Nephron (organoid): ENCODE data around the gene VRK2.

Experiments used
- H3K27ac Mint-ChIP-seq, 3 experiments: 2 replicates each; pipeline ENCODE4 v1.8.0; 2020; ENCODE audit warnings: mixed read lengths in 3 of 3, mild to moderate bottlenecking in 2 of 3, moderate library complexity in 1 of 3
- H3K27me3 Mint-ChIP-seq: 2 replicates; pipeline ENCODE4 v1.8.0; 2021; ENCODE audit warnings: low read depth, mild to moderate bottlenecking, moderate library complexity, mixed read lengths
- H3K36me3 Mint-ChIP-seq: 2 replicates; pipeline ENCODE4 v1.8.0; 2020; ENCODE audit warnings: low read depth, mixed read lengths
- H3K4me1 Mint-ChIP-seq: 2 replicates; pipeline ENCODE4 v1.8.0; 2020; ENCODE audit warnings: mixed read lengths
- H3K4me3 Mint-ChIP-seq, 3 experiments: 2 replicates each; pipeline ENCODE4 v1.8.0; 2020; ENCODE audit warnings: mild to moderate bottlenecking in 3 of 3, mixed read lengths in 3 of 3, moderate library complexity in 2 of 3
- H3K9me3 Mint-ChIP-seq: 2 replicates; pipeline ENCODE4 v1.8.0; 2020; ENCODE audit warnings: mixed read lengths
- TF ChIP-seq, protein P1 (sequence below), 3 experiments: fragments of 200-600 bp; sonication (generic); IDR thresholded peaks; one replicate each; pipeline ENCODE4 v1.5.0; 2021; ENCODE audit warnings: antibody characterized with exemption in 3 of 3; ENCODE audit not compliant: unreplicated experiment in 3 of 3

VRK2 gene

DNA sequence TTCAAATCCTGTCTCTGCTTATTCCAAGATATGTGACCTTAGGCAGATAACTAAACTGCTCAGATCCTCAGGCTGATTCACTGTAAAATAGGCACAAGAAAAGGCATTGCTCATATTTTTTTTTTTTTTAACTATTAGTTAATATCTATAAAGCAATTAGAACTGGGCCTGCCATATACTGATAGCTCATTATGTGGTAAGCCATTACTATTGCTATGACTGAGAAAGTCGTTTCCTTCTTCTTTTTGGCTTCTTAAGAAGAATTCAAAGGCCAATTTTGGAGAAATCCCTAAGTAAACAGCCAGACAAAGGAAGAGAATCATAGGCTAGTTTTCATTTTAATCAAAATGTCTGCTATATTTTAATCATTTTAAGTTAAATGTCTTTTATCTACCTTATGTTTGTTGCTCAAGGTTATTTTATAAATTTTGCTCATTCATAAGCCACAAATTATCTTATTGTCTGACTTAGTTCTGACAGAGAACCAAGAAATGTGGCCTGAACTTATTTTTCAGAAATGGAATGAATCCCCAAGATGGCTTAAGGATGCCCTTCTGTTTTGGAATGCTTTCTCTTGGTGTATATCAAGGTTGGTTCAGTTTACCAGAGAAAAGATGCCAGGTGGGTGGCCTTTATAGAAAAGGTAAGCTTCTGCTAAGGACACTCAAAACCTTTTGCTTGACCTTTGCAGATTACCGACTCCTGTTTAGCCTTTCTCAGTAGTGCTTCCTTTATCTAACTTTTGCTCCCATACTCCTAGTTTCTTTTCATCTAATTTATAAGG lies 21.3 kb upstream of the VRK2 start:
- Mint-ChIP-seq H3K27me3 (no peaks in the 10 kb centered on the region), H3K4me3 (no peak overlapping the region), H3K36me3 (no peaks in the 10 kb centered on the region), H3K27ac (no peak overlapping the region), H3K4me1 (no peaks in the 10 kb centered on the region), H3K9me3 (no peaks in the 10 kb centered on the region)
- TF ChIP-seq, protein P1, sequence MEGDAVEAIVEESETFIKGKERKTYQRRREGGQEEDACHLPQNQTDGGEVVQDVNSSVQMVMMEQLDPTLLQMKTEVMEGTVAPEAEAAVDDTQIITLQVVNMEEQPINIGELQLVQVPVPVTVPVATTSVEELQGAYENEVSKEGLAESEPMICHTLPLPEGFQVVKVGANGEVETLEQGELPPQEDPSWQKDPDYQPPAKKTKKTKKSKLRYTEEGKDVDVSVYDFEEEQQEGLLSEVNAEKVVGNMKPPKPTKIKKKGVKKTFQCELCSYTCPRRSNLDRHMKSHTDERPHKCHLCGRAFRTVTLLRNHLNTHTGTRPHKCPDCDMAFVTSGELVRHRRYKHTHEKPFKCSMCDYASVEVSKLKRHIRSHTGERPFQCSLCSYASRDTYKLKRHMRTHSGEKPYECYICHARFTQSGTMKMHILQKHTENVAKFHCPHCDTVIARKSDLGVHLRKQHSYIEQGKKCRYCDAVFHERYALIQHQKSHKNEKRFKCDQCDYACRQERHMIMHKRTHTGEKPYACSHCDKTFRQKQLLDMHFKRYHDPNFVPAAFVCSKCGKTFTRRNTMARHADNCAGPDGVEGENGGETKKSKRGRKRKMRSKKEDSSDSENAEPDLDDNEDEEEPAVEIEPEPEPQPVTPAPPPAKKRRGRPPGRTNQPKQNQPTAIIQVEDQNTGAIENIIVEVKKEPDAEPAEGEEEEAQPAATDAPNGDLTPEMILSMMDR (IDR thresholded peaks at IDR 0.05; ENCODE audit: unreplicated experiment in 3 of 3): no peak

DNA sequence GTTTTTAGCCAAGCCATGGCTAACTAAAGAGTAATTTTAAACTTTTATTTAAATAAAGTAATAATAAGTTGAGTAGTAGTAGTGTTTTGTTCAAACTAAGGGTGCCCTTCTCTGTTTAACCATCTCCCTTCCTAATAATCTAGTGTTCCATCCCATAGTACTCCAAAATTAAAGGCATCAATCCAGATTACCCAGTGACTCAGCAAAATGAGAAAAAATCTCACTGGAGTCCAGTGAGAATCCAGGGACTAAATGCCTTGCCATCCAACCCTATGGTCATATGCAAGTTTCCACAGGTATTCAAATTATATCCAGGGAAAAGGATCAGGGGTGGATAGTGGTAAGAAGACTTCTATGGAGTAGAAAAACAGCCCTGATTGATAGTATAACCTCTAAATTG lies 19.6 kb upstream of the VRK2 start:
- Mint-ChIP-seq H3K27ac (no peak overlapping the region), H3K27me3 (no peaks in the 10 kb centered on the region), H3K36me3 (no peaks in the 10 kb centered on the region), H3K4me1 (no peaks in the 10 kb centered on the region), H3K4me3 (no peak overlapping the region), H3K9me3 (no peaks in the 10 kb centered on the region)
- TF ChIP-seq, protein P1 (IDR thresholded peaks at IDR 0.05; ENCODE audit: unreplicated experiment in 3 of 3): no peak

GRCh38 chr2:58030771-58031170 lies 15.8 kb upstream of the VRK2 start:
- Mint-ChIP-seq H3K27ac (no peak overlapping the region), H3K36me3 (no peaks in the 10 kb centered on the region), H3K9me3 (no peaks in the 10 kb centered on the region), H3K27me3 (no peaks in the 10 kb centered on the region), H3K4me3 (no peak overlapping the region), H3K4me1 (no peaks in the 10 kb centered on the region)
- TF ChIP-seq, protein P1 (IDR thresholded peaks at IDR 0.05; ENCODE audit: unreplicated experiment in 3 of 3): no peak

- Mint-ChIP-seq H3K36me3 (no peaks in the 10 kb centered on the region), H3K4me1 (no peaks in the 10 kb centered on the region), H3K4me3 (no peak overlapping the region), H3K27me3 (no peaks in the 10 kb centered on the region), H3K27ac (no peak overlapping the region), H3K9me3 (no peaks in the 10 kb centered on the region)
- TF ChIP-seq, protein P1 (IDR thresholded peaks at IDR 0.05; ENCODE audit: unreplicated experiment in 3 of 3): no peak
These were observed 14.4 kb upstream of the VRK2 start for GRCh38 chr2:58032016-58032763.

GRCh38 chr2:58032764-58033080 lies 13.9 kb upstream of the VRK2 start:
- no peaks in the 10 kb centered on the region for H3K27me3 Mint-ChIP-seq
- no peaks in the 10 kb centered on the region for H3K36me3 Mint-ChIP-seq
- no peaks in the 10 kb centered on the region for H3K9me3 Mint-ChIP-seq

More at GRCh38 chr2:58032764-58033080, 13.9 kb upstream of the VRK2 start:
- TF ChIP-seq, protein P1 (IDR thresholded peaks at IDR 0.05; ENCODE audit: unreplicated experiment in 3 of 3): no peak
- Mint-ChIP-seq H3K4me3 (no peak overlapping the region), H3K27ac (no peak overlapping the region), H3K4me1 (no peaks in the 10 kb centered on the region)
